ENCODE measurements around the gene KCNQ1OT1.

The KCNQ1OT1 gene

DNA sequence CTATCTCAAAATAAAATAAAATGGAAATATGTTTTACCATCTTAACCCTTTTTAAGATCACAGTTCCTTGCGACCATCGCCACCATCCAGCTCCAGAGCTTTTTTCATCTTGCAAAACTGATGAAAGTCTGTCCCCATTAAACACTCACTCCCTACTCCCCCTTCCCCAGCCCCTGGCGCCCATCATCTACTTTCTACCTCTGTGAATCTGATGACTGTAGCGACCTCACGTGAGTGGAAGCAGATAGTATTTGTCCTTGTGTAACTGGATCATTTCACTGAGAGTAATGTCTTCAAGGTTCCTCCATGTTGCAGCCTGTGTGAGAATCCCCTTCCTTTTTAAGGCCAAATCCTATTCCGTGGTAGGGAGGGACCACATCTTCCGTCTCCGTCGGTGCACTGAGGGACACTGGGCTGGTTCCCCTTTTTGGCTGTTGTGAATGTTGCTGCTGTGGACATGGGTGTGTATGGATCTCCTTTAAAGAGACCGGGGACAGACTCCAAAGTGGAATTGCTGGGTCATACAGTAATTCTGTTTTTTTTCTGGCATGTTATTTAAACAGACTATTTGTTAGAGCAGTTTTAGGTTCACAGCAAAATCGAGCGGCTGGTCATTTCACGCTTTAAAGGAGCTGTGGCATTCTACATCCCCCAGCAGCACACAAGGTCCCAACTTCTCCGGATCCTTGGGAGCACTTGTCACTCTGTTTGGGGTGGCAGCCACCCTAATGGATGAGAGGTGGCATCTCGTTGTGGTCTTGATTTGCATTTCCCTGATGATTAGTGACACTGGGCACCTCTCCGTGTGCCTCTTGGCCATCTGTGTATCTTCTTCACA is 135.0 kb downstream of the KCNQ1OT1 start:
- Histone ChIP-seq H3K4me1 (ENCODE audit: control insufficient read depth in 1 of 2, insufficient read depth in 2 of 2, low read length in 2 of 2) (peaks cover 13 to 20% of the 10 kb centered on the region in 2 donors), H3K36me3 (ENCODE audit: control insufficient read depth in 1 of 2, insufficient read depth in 2 of 2, low read length in 2 of 2) (no peaks in the 10 kb centered on the region), H3K9ac (ENCODE audit: low read depth in 1 of 2, low read length in 2 of 2) (no peak overlapping the region), H3K4me3 (ENCODE audit: low read depth in 1 of 2, low read length in 2 of 2) (no peak overlapping the region), H3K9me3 (ENCODE audit: control insufficient read depth in 1 of 2, low read length in 2 of 2) (no peaks in the 10 kb centered on the region), H3K27ac (ENCODE audit: low read depth, low read length) (no peak overlapping the region), H3K27me3 (ENCODE audit: control insufficient read depth in 1 of 2, insufficient read depth in 2 of 2, low read length in 2 of 2) (no peaks in the 10 kb centered on the region)

DNA sequence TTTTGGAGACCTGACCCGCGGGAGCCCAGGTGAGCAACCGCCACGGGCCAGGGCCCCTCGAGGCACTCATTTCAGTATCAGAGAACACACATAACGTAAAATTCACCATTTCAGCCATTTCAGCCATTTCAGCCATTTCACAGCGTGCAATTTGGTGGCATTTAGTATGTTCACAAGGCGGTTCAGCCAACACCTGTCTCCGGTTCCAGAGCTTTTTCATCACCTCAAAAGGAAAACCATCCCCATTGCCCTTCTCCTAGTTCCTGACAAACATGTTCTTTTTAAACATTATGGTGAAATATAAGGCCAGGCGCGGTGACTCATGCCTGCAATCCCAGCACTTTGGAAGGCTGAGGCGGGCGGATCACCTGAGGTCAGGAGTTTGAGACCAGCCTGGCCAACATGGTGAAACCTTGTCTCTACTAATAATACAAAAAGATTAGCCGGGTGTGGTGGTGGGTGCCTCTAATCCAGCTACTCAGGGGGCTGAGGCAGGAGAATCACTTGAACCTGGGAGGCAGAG is 135.7 kb downstream of the KCNQ1OT1 start:
- Histone ChIP-seq H3K4me1 (ENCODE audit: control insufficient read depth in 1 of 2, insufficient read depth in 2 of 2, low read length in 2 of 2) (peaks cover 13 to 20% of the 10 kb centered on the region in 2 donors), H3K36me3 (ENCODE audit: control insufficient read depth in 1 of 2, insufficient read depth in 2 of 2, low read length in 2 of 2) (no peaks in the 10 kb centered on the region), H3K4me3 (ENCODE audit: low read depth in 1 of 2, low read length in 2 of 2) (no peak overlapping the region), H3K9ac (ENCODE audit: low read depth in 1 of 2, low read length in 2 of 2) (no peak overlapping the region), H3K27ac (ENCODE audit: low read depth, low read length) (no peak overlapping the region), H3K9me3 (ENCODE audit: control insufficient read depth in 1 of 2, low read length in 2 of 2) (no peaks in the 10 kb centered on the region), H3K27me3 (ENCODE audit: control insufficient read depth in 1 of 2, insufficient read depth in 2 of 2, low read length in 2 of 2) (no peaks in the 10 kb centered on the region)

DNA sequence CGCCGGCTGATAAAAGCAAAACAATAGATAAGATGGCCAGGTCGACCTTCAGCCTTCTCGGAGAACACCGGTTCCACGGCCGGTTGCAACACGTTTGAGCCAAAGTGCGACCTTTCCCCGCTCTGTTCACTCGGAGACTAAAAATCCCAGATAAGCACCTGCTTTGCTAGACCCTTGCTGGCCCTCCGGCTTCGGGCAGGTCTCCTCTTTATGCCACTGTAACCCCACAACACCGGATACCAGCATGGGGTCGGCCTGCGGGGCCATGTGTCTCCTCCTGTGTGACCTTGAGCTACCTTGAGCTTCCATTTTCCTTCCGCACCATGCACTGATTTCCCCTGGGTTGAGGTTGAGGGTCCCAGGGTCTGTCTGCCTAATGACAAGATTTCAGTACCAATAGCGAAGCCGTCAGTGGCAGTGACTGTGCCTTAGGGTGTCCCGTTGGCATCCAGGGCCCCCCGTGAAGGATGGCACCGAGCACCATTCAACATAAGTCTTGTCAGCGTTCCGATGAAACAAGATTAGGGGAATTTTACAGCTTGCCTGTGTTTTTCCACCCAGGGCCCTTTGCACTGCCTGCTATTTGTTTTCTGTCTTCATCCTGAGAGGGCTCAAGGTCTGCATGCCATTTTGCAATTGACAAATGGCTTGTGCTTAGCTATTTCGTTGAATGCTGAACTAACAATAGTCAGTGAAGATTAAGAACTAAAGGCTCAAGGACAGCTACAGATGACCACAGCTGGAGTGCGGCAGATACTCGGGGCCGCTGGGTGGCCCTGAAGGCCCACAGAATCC is 136.4 kb downstream of the KCNQ1OT1 start:
- no peak overlapping the region for H3K9ac ChIP-seq (ENCODE audit: low read depth in 1 of 2, low read length in 2 of 2)
- peaks cover 13 to 20% of the 10 kb centered on the region in 2 donors for H3K4me1 ChIP-seq (ENCODE audit: control insufficient read depth in 1 of 2, insufficient read depth in 2 of 2, low read length in 2 of 2)
- no peak overlapping the region for H3K27ac ChIP-seq (ENCODE audit: low read depth, low read length)
- H3K9me3 ChIP-seq (ENCODE audit: control insufficient read depth in 1 of 2, low read length in 2 of 2), result no peaks in the 10 kb centered on the region
- H3K36me3 ChIP-seq (ENCODE audit: control insufficient read depth in 1 of 2, insufficient read depth in 2 of 2, low read length in 2 of 2), result no peaks in the 10 kb centered on the region
- H3K4me3 ChIP-seq (ENCODE audit: low read depth in 1 of 2, low read length in 2 of 2), result no peak overlapping the region
- no peaks in the 10 kb centered on the region for H3K27me3 ChIP-seq (ENCODE audit: control insufficient read depth in 1 of 2, insufficient read depth in 2 of 2, low read length in 2 of 2)

DNA sequence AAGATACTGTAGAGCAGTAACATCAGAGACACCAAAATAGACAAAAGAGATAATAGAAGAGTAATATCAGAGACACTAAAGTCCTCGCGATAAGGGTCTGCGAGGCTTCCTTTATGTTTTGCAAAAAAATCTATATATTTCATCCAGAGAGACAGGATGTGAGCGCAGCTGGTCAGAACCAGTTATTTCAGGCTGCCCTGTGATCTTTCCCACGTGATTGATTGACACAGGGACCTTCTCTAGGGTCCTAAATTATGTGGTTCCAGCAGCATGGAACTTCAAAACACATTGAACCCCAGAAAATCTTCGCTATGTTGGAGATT is 136.9 kb downstream of the KCNQ1OT1 start:
- Histone ChIP-seq H3K9me3 (ENCODE audit: control insufficient read depth in 1 of 2, low read length in 2 of 2) (no peaks in the 10 kb centered on the region), H3K27ac (ENCODE audit: low read depth, low read length) (no peak overlapping the region), H3K27me3 (ENCODE audit: control insufficient read depth in 1 of 2, insufficient read depth in 2 of 2, low read length in 2 of 2) (no peaks in the 10 kb centered on the region), H3K4me3 (ENCODE audit: low read depth in 1 of 2, low read length in 2 of 2) (no peak overlapping the region), H3K36me3 (ENCODE audit: control insufficient read depth in 1 of 2, insufficient read depth in 2 of 2, low read length in 2 of 2) (no peaks in the 10 kb centered on the region), H3K4me1 (ENCODE audit: control insufficient read depth in 1 of 2, insufficient read depth in 2 of 2, low read length in 2 of 2) (peaks cover 13 to 20% of the 10 kb centered on the region in 2 donors), H3K9ac (ENCODE audit: low read depth in 1 of 2, low read length in 2 of 2) (no peak overlapping the region)

DNA sequence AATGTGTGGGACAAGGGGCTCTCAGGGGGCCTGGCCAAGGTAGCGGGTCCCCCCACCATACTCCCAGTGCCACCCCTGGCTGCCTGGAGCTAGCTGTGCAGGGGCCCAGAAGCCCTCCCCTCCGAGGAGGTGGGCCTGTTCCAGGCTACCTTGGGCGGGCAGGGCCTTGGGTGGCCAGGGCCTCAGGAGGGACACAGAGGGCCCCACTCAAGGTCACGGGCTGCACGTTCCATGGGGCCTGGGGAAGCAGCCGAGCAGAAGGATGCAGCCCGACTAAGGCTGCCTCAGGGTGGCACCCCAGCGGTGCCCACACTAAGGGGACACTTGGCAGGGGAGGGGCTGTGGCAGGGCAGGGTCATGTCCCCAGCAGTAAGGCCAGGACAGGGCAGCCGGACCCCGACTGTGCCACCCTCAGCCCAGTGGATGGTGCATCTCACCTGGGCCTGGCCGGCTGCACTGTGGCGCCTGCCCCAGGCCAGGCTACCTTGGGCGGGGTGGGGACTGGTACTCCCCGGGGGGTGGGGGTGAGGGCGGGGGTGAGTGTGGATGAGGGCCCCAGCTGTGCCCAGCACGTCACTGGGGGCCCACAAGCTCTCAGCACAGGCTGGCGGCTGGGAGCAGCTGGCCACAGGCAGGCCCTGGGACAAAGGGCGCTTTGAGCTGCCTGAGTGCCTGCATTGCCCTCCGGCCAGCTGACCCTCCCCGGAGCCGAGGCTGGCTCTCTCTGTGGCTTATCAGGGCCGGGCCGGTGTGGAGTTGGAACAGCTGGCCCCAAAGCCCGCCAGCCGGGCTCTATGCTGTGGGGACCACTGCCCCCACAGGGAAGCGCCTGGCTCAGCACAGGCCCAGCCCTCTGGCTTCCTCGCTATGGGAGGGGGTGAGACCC is 137.9 kb downstream of the KCNQ1OT1 start:
- peak overlapping the region; percentile 32 for H3K27ac ChIP-seq (ENCODE audit: low read depth, low read length)
- H3K27me3 ChIP-seq (ENCODE audit: control insufficient read depth in 1 of 2, insufficient read depth in 2 of 2, low read length in 2 of 2), result no peaks in the 10 kb centered on the region
- peaks cover 13 to 15% of the 10 kb centered on the region in 2 donors for H3K4me1 ChIP-seq (ENCODE audit: control insufficient read depth in 1 of 2, insufficient read depth in 2 of 2, low read length in 2 of 2)
- H3K36me3 ChIP-seq (ENCODE audit: control insufficient read depth in 1 of 2, insufficient read depth in 2 of 2, low read length in 2 of 2), result no peaks in the 10 kb centered on the region
- no peak overlapping the region for H3K4me3 ChIP-seq (ENCODE audit: low read depth in 1 of 2, low read length in 2 of 2)
- H3K9me3 ChIP-seq (ENCODE audit: control insufficient read depth in 1 of 2, low read length in 2 of 2), result no peaks in the 10 kb centered on the region
- no peak overlapping the region for H3K9ac ChIP-seq (ENCODE audit: low read depth in 1 of 2, low read length in 2 of 2)

DNA sequence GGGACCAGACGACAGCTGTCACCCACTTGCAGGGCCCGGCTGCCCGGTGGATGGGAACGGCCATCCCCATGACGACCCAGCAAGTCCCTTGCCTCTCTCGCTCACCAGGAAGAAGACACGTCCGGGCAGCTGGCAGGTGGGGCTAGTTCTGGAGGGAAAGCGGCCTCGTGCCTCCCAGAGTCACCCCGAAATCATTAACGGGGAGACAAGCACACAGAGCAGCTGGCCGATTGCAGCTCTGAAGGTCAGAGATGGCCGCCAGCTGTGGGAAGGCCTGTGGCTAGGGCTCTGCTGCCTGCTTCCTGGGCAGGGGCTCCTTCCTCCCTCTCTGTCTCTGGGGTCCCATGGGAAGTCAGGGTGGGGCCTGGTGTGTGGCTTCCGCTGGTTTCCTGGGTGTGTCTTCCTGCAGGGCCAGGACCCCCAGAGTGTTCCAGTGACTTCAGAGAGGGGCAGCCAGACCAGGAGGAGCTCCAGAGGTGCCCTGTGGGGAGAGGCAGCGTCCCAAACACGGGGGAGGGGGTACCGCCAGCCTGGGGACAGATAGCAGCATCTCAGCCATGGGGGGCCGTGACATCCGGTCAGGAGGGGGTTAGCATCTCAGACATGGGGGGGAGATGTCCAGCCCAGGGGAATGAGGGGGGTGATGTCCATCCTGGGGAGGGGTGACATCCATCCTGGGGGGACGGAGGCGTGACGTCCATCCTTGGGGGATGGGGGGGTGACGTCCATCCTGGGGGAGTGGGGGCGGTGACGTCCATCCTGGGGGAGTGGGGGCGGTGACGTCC is 140.1 kb downstream of the KCNQ1OT1 start:
- Histone ChIP-seq H3K9me3 (ENCODE audit: control insufficient read depth in 1 of 2, low read length in 2 of 2) (no peaks in the 10 kb centered on the region), H3K36me3 (ENCODE audit: control insufficient read depth in 1 of 2, insufficient read depth in 2 of 2, low read length in 2 of 2) (no peaks in the 10 kb centered on the region), H3K27me3 (ENCODE audit: control insufficient read depth in 1 of 2, insufficient read depth in 2 of 2, low read length in 2 of 2) (no peaks in the 10 kb centered on the region), H3K9ac (ENCODE audit: low read depth in 1 of 2, low read length in 2 of 2) (no peak overlapping the region), H3K4me3 (ENCODE audit: low read depth in 1 of 2, low read length in 2 of 2) (no peak overlapping the region), H3K27ac (ENCODE audit: low read depth, low read length) (no peak overlapping the region), H3K4me1 (ENCODE audit: control insufficient read depth in 1 of 2, insufficient read depth in 2 of 2, low read length in 2 of 2) (no peaks in the 10 kb centered on the region)

DNA sequence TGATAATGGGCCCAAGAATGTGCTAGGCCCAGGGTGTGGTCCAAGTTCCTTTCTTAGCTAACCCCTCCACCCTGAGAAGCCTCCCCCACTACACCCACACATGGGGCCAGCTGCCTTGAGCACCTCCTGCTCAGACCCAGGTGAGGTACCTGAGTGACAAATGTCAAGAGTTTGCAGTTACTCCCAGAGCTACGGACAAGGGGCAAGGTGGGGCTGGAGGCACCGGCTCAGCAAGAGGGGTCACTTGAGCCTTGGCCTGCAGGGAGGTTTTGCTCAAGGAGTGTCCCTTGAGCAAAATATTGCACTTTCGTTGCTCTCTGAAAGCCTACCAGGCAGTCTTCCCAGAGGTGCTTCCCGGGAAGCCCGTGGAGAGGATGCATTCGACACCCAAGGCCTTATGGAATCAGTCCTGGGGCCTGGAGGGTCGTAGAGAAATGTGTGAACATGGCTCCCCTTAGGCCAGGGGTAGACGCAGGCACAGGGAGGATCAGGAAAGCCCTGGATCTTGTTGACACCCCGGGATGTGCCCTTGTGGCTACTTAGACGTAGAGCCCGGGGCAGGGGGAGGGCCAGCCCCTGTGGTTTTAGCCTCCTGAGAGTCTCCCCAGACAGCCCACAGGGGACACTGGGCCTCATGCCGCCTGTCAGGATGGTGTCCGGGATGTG is 140.8 kb downstream of the KCNQ1OT1 start:
- H3K36me3 ChIP-seq (ENCODE audit: control insufficient read depth in 1 of 2, insufficient read depth in 2 of 2, low read length in 2 of 2), result no peaks in the 10 kb centered on the region
- H3K4me1 ChIP-seq (ENCODE audit: control insufficient read depth in 1 of 2, insufficient read depth in 2 of 2, low read length in 2 of 2), result no peaks in the 10 kb centered on the region
- no peak overlapping the region for H3K4me3 ChIP-seq (ENCODE audit: low read depth in 1 of 2, low read length in 2 of 2)
- H3K27me3 ChIP-seq (ENCODE audit: control insufficient read depth in 1 of 2, insufficient read depth in 2 of 2, low read length in 2 of 2), result no peaks in the 10 kb centered on the region
- H3K9ac ChIP-seq (ENCODE audit: low read depth in 1 of 2, low read length in 2 of 2), result no peak overlapping the region
- H3K9me3 ChIP-seq (ENCODE audit: control insufficient read depth in 1 of 2, low read length in 2 of 2), result no peaks in the 10 kb centered on the region
- H3K27ac ChIP-seq (ENCODE audit: low read depth, low read length), result no peak overlapping the region

DNA sequence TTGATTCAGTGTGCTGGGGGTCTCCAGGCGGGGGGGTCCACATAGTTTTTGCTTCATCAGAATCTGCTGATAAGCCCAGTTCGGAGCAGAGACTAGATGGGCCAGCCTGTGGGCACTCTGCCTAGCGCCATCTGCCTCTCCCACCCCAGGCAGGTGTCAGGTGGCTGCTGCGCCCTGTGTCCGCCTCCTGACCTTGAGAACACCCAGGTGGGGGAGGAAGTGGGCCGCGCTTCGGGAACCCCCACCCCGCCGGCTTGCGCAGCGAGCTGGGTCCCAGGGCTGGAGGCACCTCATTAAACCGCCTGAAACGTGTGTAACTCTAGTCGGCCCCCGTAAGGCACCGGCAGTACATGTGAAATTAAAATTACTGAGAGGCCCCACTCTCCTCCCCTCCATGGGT is 141.4 kb downstream of the KCNQ1OT1 start:
- Histone ChIP-seq H3K27me3 (ENCODE audit: control insufficient read depth in 1 of 2, insufficient read depth in 2 of 2, low read length in 2 of 2) (no peaks in the 10 kb centered on the region), H3K27ac (ENCODE audit: low read depth, low read length) (no peak overlapping the region), H3K4me3 (ENCODE audit: low read depth in 1 of 2, low read length in 2 of 2) (no peak overlapping the region), H3K36me3 (ENCODE audit: control insufficient read depth in 1 of 2, insufficient read depth in 2 of 2, low read length in 2 of 2) (no peaks in the 10 kb centered on the region), H3K9ac (ENCODE audit: low read depth in 1 of 2, low read length in 2 of 2) (no peak overlapping the region), H3K9me3 (ENCODE audit: control insufficient read depth in 1 of 2, low read length in 2 of 2) (no peaks in the 10 kb centered on the region), H3K4me1 (ENCODE audit: control insufficient read depth in 1 of 2, insufficient read depth in 2 of 2, low read length in 2 of 2) (no peaks in the 10 kb centered on the region)

Data from duodenal mucosa (tissue), 2 donors.